Fibroblast of skin of right quadriceps (primary cell): ENCODE results near the gene PPP1R3F.
"Not testable (repeated sequence)": the region's sequence is repeated elsewhere in the genome, so short reads cannot be mapped to it uniquely, and the experiment has no call there.

Source experiments
- DNase-seq: peaks from one replicate; pipeline ENCODE4 v3.0.0-alpha.2; 2013

The PPP1R3F gene

GRCh38 chrX:49323735-49324134, 54.1 kb downstream of the PPP1R3F start:
- DNase-seq = not testable (repeated sequence)

- not testable (repeated sequence) for DNase-seq
These were observed 60.8 kb downstream of the PPP1R3F start for GRCh38 chrX:49330421-49330820.

GRCh38 chrX:49331282-49331681, 61.7 kb downstream of the PPP1R3F start, which contains the start of gene GAGE13:
Gene GAGE13 (plus strand): TSS chrX:49331582. CDS start chrX:49332738, 1,156 bp downstream.
- not testable (repeated sequence) for DNase-seq

- DNase-seq = not testable (repeated sequence)
These were observed 62.2 kb downstream of the PPP1R3F start for GRCh38 chrX:49331841-49332240.
